GM12878 (cell line): Measurements from ENCODE around the gene ORMDL1. TPM values are rescaled to one million over a fixed set of nuclear protein-coding genes. Genes with fewer than 3 reads are reported as not detected.

ENCODE experiments used
- ATF7 ChIP-seq: fragments of 450-650 bp; IDR thresholded peaks from 2 replicates; pipeline ENCODE4 v1.6.1; 2016; ENCODE audit warnings: low read depth, mild to moderate bottlenecking
- GATAD2B ChIP-seq: fragments of 450-650 bp; conservative IDR thresholded peaks from 2 replicates; pipeline ENCODE4 v1.6.1; 2017; ENCODE audit warnings: low read depth, mild to moderate bottlenecking, moderate library complexity
- IKZF1 ChIP-seq: fragments of 450-650 bp; conservative IDR thresholded peaks from 2 replicates; pipeline ENCODE4 v1.6.1; 2017; ENCODE audit warnings: antibody characterized with exemption, mild to moderate bottlenecking
- MXI1 ChIP-seq: fragments of 150-350 bp; IDR thresholded peaks from 2 replicates; pipeline ENCODE4 v1.6.1; 2011; ENCODE audit warnings: low read depth, mild to moderate bottlenecking, inconsistent platforms, low read length, improper control_type of control experiment
- NFYA ChIP-seq: IDR thresholded peaks from 2 replicates; pipeline ENCODE4 v1.6.1; 2011; ENCODE audit warnings: low read depth, mild to moderate bottlenecking, low read length, improper control_type of control experiment, borderline replicate concordance
- NFYB ChIP-seq: IDR thresholded peaks from 2 replicates; pipeline ENCODE4 v1.6.1; 2011; ENCODE audit warnings: low read depth, mild to moderate bottlenecking, low read length, improper control_type of control experiment, moderate library complexity; ENCODE audit not compliant: insufficient read depth
- PML ChIP-seq: IDR thresholded peaks from 2 replicates; pipeline ENCODE4 v1.6.1; 2012; ENCODE audit warnings: low read length, inconsistent platforms
- POLR2A ChIP-seq: IDR thresholded peaks from 2 replicates; pipeline ENCODE4 v1.6.1; 2011; ENCODE audit warnings: low read depth, mild to moderate bottlenecking, low read length
- POLR2AphosphoS5 ChIP-seq: IDR thresholded peaks from 2 replicates; pipeline ENCODE4 v1.6.1; 2011; ENCODE audit warnings: mild to moderate bottlenecking, low read length, inconsistent platforms
- SPI1 ChIP-seq: IDR thresholded peaks from 2 replicates; pipeline ENCODE4 v1.6.1; 2011; ENCODE audit warnings: low read depth, mild to moderate bottlenecking, low read length, moderate library complexity, borderline replicate concordance; ENCODE audit not compliant: insufficient read depth
- SRF ChIP-seq, 2 experiments: IDR thresholded peaks; 2 replicates each; pipeline ENCODE4 v1.6.1; 2011; ENCODE audit warnings: low read depth in 2 of 2, low read length in 2 of 2, mild to moderate bottlenecking in 1 of 2, moderate library complexity in 1 of 2
- ZZZ3 ChIP-seq: IDR thresholded peaks from 2 replicates; pipeline ENCODE4 v1.6.1; 2011; ENCODE audit warnings: low read depth; ENCODE audit not compliant: control insufficient read depth, insufficient read length
- polyA plus RNA-seq, 11 experiments: library from polyadenylated mRNA; depleted of rRNA in 4 of 11; unstranded in 6 of 11; stranded (reverse) in 5 of 11; fragments of >200 nt; fragmentation: Nextera tagmentation in 4 of 11; fragmentation: Illumina TruSeq in 1 of 11; extraction: Ambion mirVana in 4 of 11; extraction: Trizol in 1 of 11; gene quantifications; 1 replicate in 1 of 11; 2 replicates in 10 of 11; pipeline versions ENCODE4 v1.2.1 to v1.2.3, GENCODE V29; 2011 to 2016; ENCODE audit warnings: inconsistent platforms in 2 of 11, missing spikeins in 2 of 11, low read depth in 1 of 11
- total RNA-seq, 4 experiments: library from RNA; depleted of rRNA in 3 of 4; stranded (reverse); fragments of >200 nt in 3 of 4; fragmentation: Illumina TruSeq in 1 of 4; extraction: Trizol in 1 of 4; gene quantifications; 2 replicates each; pipeline versions ENCODE4 v1.2.1 to v1.2.3, GENCODE V29; 2013 to 2021
- TF ChIP-seq, protein P1 (sequence below): fragments of 450-650 bp; conservative IDR thresholded peaks from 2 replicates; pipeline ENCODE4 v1.6.1; 2017; ENCODE audit warnings: mild to moderate bottlenecking, moderate library complexity
- TF ChIP-seq, protein P2 (sequence below): fragments of 450-650 bp; formaldehyde crosslinking; IDR thresholded peaks from 2 replicates; pipeline ENCODE4 v1.5.0; 2022; ENCODE audit warnings: mild to moderate bottlenecking, missing genetic modification characterization
- TF ChIP-seq, protein P3 (sequence below): fragments of 450-650 bp; IDR thresholded peaks from 2 replicates; pipeline ENCODE4 v1.6.1; 2017; ENCODE audit warnings: mild to moderate bottlenecking, moderate library complexity
- TF ChIP-seq, protein P4 (sequence below): fragments of 450-650 bp; IDR thresholded peaks from 2 replicates; pipeline ENCODE4 v1.6.1; 2018; ENCODE audit warnings: borderline replicate concordance, mild to moderate bottlenecking; ENCODE audit not compliant: partially characterized antibody

The ORMDL1 gene
- total and polyA plus RNA-seq, 10 of the 15 experiments (the other 5 are each of a cell fraction or from before 2014, with no cell fraction given): 62.6 to 161 (median 95.7) TPM

DNA sequence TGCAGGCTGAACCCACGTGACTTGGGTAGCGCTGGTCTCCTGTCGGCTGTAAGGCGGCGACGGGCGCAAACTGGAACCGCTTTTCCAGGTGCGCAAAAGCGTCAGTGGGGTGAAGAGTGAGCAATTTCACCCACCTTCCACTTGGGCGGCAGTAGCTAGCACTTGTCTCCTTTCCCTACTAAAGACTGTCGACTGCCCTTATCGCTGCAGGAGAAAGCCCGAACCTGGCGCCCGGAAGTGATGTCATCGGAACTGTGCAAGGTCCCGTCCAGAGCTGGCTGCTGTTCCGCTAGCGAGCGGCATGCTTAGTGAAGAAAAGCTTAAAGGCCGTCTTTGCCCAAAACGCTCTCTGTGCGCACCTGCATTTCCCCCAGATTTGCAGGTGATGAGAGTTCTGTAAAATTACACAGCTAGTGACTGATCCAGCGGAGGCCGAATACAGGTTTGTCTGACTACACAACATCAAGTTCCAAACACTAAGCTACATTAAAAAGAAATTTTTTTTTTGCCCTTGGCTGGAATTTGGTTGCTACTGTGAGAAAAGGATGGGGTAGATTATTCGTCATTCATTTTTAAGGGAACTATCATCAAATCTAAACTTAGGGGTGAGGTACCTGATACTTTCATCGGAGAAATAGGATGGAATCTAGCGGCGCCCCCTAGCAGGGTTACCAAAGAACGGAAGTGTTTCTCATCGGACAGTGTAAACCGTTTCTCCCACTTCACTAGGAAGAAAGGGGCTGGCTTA lies 21.4 kb downstream of the ORMDL1 start, which contains the start of gene OSGEPL1 (continued):
- TF ChIP-seq, protein P1, sequence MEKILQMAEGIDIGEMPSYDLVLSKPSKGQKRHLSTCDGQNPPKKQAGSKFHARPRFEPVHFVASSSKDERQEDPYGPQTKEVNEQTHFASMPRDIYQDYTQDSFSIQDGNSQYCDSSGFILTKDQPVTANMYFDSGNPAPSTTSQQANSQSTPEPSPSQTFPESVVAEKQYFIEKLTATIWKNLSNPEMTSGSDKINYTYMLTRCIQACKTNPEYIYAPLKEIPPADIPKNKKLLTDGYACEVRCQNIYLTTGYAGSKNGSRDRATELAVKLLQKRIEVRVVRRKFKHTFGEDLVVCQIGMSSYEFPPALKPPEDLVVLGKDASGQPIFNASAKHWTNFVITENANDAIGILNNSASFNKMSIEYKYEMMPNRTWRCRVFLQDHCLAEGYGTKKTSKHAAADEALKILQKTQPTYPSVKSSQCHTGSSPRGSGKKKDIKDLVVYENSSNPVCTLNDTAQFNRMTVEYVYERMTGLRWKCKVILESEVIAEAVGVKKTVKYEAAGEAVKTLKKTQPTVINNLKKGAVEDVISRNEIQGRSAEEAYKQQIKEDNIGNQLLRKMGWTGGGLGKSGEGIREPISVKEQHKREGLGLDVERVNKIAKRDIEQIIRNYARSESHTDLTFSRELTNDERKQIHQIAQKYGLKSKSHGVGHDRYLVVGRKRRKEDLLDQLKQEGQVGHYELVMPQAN: peak; percentile 92
- TF ChIP-seq GATAD2B (no peak), PML (peak; percentile 95), NFYB (no peak), POLR2A (peak; percentile 91), MXI1 (peak; percentile 50; the same call in 1 of the 2 replicates), ATF7 (peak; percentile 99), NFYA (no peak), SPI1 (0 out of 2 replicates have a peak, but pooled peaks have one; percentile 20), SRF (IDR thresholded peaks at IDR 0.05; ENCODE audit: low read depth in 2 of 2, low read length in 2 of 2) (peak in 1 of 2 experiments; percentile 44; a peak in 1 of 4 replicates), IKZF1 (peak; percentile 73), POLR2AphosphoS5 (peak; percentile 88), ZZZ3 (peak; percentile 13)
- TF ChIP-seq, protein P2, sequence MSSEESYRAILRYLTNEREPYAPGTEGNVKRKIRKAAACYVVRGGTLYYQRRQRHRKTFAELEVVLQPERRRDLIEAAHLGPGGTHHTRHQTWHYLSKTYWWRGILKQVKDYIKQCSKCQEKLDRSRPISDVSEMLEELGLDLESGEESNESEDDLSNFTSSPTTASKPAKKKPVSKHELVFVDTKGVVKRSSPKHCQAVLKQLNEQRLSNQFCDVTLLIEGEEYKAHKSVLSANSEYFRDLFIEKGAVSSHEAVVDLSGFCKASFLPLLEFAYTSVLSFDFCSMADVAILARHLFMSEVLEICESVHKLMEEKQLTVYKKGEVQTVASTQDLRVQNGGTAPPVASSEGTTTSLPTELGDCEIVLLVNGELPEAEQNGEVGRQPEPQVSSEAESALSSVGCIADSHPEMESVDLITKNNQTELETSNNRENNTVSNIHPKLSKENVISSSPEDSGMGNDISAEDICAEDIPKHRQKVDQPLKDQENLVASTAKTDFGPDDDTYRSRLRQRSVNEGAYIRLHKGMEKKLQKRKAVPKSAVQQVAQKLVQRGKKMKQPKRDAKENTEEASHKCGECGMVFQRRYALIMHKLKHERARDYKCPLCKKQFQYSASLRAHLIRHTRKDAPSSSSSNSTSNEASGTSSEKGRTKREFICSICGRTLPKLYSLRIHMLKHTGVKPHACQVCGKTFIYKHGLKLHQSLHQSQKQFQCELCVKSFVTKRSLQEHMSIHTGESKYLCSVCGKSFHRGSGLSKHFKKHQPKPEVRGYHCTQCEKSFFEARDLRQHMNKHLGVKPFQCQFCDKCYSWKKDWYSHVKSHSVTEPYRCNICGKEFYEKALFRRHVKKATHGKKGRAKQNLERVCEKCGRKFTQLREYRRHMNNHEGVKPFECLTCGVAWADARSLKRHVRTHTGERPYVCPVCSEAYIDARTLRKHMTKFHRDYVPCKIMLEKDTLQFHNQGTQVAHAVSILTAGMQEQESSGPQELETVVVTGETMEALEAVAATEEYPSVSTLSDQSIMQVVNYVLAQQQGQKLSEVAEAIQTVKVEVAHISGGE (CRISPR knock-in tag): peak; percentile 85
- TF ChIP-seq, protein P3, sequence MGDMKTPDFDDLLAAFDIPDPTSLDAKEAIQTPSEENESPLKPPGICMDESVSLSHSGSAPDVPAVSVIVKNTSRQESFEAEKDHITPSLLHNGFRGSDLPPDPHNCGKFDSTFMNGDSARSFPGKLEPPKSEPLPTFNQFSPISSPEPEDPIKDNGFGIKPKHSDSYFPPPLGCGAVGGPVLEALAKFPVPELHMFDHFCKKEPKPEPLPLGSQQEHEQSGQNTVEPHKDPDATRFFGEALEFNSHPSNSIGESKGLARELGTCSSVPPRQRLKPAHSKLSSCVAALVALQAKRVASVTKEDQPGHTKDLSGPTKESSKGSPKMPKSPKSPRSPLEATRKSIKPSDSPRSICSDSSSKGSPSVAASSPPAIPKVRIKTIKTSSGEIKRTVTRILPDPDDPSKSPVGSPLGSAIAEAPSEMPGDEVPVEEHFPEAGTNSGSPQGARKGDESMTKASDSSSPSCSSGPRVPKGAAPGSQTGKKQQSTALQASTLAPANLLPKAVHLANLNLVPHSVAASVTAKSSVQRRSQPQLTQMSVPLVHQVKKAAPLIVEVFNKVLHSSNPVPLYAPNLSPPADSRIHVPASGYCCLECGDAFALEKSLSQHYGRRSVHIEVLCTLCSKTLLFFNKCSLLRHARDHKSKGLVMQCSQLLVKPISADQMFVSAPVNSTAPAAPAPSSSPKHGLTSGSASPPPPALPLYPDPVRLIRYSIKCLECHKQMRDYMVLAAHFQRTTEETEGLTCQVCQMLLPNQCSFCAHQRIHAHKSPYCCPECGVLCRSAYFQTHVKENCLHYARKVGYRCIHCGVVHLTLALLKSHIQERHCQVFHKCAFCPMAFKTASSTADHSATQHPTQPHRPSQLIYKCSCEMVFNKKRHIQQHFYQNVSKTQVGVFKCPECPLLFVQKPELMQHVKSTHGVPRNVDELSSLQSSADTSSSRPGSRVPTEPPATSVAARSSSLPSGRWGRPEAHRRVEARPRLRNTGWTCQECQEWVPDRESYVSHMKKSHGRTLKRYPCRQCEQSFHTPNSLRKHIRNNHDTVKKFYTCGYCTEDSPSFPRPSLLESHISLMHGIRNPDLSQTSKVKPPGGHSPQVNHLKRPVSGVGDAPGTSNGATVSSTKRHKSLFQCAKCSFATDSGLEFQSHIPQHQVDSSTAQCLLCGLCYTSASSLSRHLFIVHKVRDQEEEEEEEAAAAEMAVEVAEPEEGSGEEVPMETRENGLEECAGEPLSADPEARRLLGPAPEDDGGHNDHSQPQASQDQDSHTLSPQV: no peak
- TF ChIP-seq, protein P4, sequence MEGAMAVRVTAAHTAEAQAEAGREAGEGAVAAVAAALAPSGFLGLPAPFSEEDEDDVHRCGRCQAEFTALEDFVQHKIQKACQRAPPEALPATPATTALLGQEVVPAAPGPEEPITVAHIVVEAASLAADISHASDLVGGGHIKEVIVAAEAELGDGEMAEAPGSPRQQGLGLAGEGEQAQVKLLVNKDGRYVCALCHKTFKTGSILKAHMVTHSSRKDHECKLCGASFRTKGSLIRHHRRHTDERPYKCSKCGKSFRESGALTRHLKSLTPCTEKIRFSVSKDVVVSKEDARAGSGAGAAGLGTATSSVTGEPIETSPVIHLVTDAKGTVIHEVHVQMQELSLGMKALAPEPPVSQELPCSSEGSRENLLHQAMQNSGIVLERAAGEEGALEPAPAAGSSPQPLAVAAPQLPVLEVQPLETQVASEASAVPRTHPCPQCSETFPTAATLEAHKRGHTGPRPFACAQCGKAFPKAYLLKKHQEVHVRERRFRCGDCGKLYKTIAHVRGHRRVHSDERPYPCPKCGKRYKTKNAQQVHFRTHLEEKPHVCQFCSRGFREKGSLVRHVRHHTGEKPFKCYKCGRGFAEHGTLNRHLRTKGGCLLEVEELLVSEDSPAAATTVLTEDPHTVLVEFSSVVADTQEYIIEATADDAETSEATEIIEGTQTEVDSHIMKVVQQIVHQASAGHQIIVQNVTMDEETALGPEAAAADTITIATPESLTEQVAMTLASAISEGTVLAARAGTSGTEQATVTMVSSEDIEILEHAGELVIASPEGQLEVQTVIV: peak; percentile 24
